Uterus (tissue), 2 donors: ENCODE measurements around the gene AKAP12.

Experiments
- POLR2A ChIP-seq, 2 donors: fragments of 450-650 bp; IDR thresholded peaks; one replicate each; pipeline ENCODE4 v1.6.1; 2016; ENCODE audit warnings: antibody characterized with exemption in 2 of 2, mild to moderate bottlenecking in 1 of 2, moderate library complexity in 1 of 2
- TF ChIP-seq, protein P1 (sequence below), 4 experiments: fragments of 200-600 bp in 2 of 4; fragments of 450-650 bp in 2 of 4; sonication (generic) in 2 of 4; IDR thresholded peaks; one replicate each; pipeline ENCODE4 v1.5.1; 2016 to 2019; ENCODE audit warnings: antibody characterized with exemption in 4 of 4, mild to moderate bottlenecking in 2 of 4, moderate library complexity in 1 of 4

DNA sequence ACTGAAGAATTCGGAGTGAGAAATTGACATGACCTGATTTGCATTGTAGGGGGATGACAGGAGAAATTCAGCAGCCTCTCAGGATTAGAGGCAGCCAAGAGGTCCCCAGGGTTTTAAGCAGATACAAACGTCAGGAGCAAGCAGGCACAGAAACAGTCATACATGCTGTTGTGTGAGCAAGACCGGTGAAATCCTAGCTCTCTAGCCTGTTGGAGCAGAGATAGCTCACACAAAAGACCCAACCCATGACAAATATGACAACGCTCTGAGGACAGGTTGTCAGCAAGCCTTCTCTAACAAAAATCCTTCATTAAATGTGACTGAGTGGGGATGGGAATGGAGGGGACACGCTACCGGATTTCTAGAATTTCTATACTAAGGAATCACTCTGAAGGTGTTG, 23.0 kb upstream of the AKAP12 start:
- TF ChIP-seq, protein P1, sequence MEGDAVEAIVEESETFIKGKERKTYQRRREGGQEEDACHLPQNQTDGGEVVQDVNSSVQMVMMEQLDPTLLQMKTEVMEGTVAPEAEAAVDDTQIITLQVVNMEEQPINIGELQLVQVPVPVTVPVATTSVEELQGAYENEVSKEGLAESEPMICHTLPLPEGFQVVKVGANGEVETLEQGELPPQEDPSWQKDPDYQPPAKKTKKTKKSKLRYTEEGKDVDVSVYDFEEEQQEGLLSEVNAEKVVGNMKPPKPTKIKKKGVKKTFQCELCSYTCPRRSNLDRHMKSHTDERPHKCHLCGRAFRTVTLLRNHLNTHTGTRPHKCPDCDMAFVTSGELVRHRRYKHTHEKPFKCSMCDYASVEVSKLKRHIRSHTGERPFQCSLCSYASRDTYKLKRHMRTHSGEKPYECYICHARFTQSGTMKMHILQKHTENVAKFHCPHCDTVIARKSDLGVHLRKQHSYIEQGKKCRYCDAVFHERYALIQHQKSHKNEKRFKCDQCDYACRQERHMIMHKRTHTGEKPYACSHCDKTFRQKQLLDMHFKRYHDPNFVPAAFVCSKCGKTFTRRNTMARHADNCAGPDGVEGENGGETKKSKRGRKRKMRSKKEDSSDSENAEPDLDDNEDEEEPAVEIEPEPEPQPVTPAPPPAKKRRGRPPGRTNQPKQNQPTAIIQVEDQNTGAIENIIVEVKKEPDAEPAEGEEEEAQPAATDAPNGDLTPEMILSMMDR (IDR thresholded peaks at IDR 0.05): no peak
- TF ChIP-seq POLR2A (IDR thresholded peaks at IDR 0.05): no peak
